GM12892 (cell line): Measurements from ENCODE around the gene IFITM2.
"Not testable (repeated sequence)": the region's sequence is repeated elsewhere in the genome, so short reads cannot be mapped to it uniquely, and the experiment has no call there.

Experiments used
- DNase-seq: peaks from one replicate; pipeline ENCODE4 v3.0.0; 2011; ENCODE audit not compliant: insufficient read length
- FAIRE-seq: peaks from 2 replicates; lab custom pipeline; 2011; peaks lifted over from hg19 to GRCh38; lab: Jason Lieb, UNC
- POLR2A ChIP-seq: IDR thresholded peaks from 2 replicates; pipeline ENCODE4 v1.6.1; 2011; ENCODE audit warnings: low read depth, low read length, control low read depth
- POLR2AphosphoS5 ChIP-seq: IDR thresholded peaks from 2 replicates; pipeline ENCODE4 v1.6.1; 2011; ENCODE audit warnings: low read depth, low read length, control low read depth
- TAF1 ChIP-seq: IDR thresholded peaks from 2 replicates; pipeline ENCODE4 v1.6.1; 2011; ENCODE audit warnings: low read depth, mild to moderate bottlenecking, control low read depth, low read length, borderline replicate concordance

IFITM2 gene

DNA sequence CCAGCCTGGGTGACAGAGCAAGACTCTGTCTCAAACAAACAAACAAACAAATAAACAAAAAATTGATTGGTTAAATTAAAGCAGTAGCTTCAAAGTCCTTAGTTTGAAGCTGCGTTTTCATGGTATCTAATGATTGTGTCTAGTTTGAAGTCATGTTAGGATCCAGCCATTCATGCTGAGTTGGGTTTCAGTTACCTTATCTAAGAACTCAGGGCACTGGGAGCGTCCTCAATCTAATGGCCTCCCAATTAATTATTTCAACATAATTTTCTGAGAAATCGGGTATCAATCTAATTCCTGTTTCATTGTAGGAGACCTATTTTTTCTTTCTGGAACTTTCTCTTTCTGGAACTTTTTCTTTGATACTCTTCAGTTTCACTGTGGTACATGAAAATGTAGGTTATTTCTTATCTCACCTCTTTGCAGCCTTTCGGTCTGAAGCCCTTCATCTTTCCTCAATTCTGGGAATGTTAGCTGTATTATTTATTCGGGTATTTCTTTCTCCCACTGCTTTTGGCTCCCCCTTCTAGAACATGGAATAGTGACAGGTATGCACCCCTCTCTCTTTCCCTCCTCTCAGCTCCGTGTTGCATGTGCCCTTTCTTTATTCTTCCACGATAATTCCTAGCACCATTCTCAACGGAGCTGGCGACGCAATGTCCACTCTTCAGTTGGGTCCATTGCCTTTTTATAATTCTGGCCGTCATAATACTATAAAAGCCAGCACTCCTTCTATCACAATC, 37.4 kb downstream of the IFITM2 start:
- TF ChIP-seq POLR2AphosphoS5 (no peak), POLR2A (no peak), TAF1 (no peak)
- no peak for DNase-seq
- no peak for FAIRE-seq

DNA sequence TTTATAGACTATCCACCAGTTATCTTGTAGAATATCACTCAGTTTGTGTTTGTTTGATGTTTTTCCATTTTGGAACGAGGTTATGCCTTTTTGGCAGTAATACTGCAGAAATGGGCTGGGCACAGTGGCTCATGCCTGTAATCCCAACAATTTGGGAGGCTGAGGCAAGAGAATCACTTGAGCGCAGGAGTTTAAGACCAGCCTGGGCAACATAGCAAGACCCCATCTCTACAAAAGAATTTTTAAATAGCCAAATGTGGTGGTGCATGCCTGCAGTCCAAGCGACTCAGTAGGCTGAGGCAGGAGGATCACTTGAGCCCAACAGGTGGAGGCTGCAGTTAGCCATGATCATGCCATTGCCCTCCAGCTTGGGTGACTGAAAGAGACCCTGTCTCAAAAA, 38.9 kb downstream of the IFITM2 start:
- DNase-seq (no peak), FAIRE-seq (no peak)
- TF ChIP-seq POLR2A (no peak), TAF1 (no peak), POLR2AphosphoS5 (no peak)

DNA sequence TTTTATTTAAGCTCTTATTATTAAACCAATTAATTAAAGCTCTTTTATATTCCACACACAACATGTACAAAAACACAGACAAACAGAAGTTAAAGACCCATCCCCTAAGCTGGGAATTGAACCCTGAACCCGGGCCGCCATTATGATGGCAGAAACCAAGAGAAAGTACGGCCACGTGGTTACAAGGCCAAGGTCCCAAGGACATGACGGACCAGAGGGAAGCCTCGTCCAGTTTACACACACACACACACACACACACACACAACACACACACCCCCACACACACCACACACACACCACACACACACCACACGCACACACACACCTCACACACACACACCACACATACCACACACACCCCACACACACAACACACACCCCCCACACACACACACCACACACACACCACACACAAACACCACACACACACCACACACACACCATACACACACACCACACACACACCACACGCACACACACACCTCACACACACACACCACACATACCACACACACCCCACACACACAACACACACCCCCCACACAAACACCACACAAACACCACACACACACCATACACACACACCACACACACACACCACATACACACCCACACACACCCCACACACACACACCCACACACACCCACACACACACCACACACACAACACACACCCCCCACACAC, 41.8 kb downstream of the IFITM2 start:
- peak; percentile 99 for FAIRE-seq
- not testable (repeated sequence) for DNase-seq

DNA sequence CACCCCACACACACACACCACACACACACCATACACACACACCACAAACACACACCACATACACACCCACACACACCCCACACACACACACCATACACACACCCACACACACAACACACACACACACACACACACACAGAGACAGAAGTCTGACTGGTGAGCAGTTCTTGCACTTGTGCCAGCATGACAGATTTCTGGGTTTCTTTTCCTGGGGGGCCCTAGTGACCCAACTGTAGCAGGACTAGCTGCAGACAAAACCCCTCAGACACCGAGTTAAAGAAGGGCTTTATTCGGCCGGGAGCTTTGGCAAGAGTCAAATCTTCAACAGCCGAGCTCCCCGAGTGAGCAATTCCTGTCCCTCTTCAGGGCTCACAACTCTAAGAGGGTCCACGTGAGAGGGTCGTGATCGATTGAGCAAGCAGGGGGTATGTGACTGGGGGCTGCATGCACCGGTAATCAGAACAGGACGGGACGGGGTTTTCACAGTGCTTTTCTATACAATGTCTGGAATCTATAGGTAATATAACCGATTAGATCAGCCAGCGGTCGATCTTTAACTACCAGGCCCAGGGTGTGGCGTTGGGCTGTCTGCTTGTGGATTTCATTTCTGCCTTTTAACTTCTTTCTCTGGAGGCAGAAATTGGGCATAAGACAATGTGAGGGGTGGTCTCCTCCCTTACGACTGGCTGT, 42.6 kb downstream of the IFITM2 start:
- FAIRE-seq, DNase-seq: not testable (repeated sequence)

DNA sequence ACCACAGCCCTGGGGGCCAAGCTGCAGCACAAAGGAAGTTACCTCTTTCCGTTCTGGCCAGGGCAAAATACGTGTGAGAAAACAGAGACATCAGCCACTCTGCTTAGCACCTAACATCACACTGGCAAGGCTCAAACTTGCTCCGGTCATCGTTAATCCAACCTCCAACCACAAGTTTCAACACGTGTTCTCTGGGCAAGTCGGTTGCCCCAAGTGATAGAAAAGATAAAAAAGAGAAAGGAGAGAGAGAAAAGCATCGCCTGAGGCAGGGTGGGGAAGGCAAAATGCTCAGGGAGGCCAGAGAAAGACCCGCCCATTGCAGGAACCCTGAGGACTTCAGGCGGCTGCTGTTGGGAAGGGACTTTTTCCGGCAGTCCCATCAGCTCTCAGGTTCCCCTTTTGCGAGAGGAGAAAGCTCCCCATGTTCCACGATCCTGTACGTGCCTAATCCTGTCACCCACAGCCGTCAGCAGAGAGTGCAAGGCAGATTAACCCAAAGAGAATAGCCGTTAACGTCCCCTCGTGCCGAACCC, 43.2 kb downstream of the IFITM2 start:
- 0 out of 2 replicates have a peak, but pooled peaks have one; percentile 31 for TF ChIP-seq POLR2A
- no peak for TF ChIP-seq TAF1
- FAIRE-seq, result peak; percentile 83

DNA sequence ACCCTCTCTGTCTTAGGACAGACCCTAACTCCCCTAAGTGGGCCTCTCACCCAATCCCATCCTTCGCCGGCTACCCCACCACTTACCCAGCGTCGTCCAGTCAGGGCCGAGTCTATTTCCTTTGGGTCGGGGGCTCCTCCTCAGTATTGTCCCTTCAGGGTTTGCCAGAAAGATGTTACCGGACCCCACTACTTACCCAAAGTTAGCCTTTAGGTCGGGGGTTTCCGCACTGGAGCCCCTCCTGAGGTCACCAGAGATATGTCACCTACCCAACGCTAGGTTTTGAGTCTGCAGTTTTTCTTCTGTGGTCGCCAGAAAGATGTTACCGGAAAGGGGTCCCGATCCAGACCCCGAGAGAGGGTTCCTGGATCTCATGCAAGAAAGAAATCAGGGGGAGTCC, 43.8 kb downstream of the IFITM2 start:
- DNase-seq (no peak), FAIRE-seq (no peak)
- no peak for TF ChIP-seq TAF1
- TF ChIP-seq POLR2AphosphoS5, result no peak
- no peak for TF ChIP-seq POLR2A

More for the DNA sequence above, 43.2 kb downstream of the IFITM2 start:
- DNase-seq, result no peak

DNA sequence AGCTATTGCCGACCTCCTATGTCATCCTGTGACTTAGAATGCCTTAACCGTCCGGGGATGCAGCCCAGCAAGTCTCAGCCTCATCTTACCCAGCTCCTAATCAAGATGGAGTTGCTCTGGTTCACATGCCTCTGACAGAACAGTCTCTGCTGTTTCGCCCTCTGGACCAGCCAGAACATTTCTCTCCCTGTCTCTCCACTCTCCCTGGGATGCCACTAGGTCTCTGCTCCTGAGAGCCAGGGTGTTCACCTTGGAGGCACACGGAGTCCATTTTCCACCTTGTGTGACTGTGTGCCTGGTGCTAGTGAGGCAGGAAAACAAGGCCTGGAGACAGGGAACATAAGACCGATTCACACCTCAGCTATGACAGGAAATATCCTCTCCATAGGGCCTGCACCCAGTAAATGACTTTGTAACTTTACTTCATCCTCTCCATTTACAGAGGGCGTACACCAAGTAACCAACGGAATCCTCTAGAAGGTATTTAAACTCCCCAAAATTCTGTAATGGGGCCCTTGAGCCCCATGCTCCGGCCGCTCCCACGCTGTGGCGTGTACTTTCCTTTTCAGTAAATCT, 44.9 kb downstream of the IFITM2 start:
- no peak for TF ChIP-seq TAF1
- no peak for TF ChIP-seq POLR2A
- TF ChIP-seq POLR2AphosphoS5, result no peak
- no peak for DNase-seq
- no peak for FAIRE-seq

DNA sequence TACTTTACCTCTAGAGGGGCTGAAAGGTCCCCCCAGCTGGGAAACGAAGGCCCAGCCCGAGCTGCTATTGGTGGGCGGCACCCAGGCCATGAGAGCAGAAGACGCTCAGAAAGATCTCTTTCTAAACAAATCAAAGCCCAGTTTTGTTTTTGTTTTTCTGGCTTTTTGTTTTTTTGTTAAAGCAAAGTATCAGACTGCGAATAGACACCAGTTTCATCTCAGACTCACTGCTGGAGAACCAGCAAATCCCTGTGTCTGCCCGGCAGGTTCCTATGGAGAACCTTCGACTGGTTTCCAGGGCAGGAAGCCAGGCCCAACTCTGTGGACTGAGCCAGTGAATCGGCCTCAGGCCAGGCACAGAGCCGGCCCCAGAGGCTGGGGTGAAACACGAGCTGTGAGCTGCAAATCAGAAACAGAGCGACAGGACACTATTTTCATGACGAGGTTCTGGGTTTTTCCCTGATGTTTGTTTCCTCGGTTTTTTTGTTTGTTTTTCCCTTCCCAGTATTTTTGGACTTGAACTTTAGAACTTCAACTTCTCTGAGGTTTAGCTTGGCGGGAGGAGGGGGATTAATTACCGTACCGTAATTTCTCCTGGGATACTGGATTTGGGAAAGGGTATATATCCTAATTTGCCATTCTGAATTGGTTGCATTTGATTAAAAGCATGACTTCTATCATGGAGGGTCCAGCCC, 45.7 kb downstream of the IFITM2 start:
- TF ChIP-seq POLR2A (no peak), POLR2AphosphoS5 (no peak), TAF1 (no peak)
- FAIRE-seq (no peak), DNase-seq (no peak)

DNA sequence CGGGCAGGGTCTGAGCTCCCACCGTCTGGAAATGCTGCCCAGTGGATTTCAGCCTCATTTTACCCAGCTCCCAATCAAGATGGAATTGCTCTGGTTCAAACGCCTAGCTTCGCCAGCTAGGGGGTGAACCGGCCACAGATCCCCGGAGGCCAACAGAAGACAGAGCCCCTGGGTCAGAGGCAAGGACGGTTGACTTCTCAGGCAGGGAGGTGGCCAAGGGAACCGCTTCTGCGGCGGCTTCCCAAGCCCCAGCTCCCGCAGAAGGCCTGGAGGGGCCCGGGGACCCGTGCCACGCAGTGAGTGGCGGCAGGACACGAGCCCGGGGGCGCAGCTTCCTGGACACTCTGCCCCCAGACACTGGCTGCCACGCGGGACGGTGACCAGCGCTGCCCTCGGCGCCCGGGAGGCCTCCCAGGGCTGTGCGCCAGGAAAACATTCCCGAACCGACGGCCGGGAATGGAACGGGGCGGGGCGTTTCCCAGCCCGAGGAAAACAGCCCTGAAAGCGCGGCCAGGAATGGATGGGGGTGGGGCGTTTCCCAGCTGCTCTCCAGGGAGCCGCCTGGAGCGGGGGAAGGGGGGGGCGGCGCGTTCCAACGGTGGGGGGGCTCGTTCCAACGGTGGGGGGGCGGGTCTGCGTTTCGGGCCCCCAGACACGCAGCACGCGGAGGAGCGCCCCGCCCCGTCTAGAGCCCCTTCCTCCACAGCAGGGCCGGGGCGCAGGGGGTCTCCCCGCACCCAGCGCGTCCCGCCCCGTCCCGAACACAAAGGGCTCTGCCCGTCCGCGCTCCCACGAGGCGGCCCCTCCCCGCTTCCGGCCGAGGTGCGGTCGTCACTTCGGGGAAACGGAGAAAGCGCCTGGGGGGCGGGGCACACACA, 48.2 kb downstream of the IFITM2 start:
- DNase-seq, result peak; percentile 84
- FAIRE-seq, result peak; percentile 89
- TF ChIP-seq POLR2A (no peak; the same call in 1 of the 2 replicates), TAF1 (peak; percentile 66; the same call in 1 of the 2 replicates), POLR2AphosphoS5 (peak; percentile 47; the same call in 1 of the 2 replicates)

DNA sequence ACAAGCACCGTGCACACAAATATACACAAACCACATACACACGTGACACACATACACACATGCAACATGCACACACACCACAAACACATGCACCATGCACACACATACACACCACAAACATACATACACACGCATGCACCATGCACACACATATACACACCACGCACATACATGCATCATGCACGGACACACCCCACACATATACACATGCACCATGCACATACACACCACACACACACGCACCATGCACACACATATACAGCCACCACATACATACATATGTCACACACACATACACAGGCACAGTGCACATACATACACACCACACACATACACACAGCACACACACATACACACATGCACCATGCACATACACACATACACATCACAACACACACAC, 49.0 kb downstream of the IFITM2 start:
- FAIRE-seq, result no peak
- no peak for DNase-seq
- TF ChIP-seq POLR2A, result no peak
